ENCODE measurements around the gene MEGF6. TPM values are rescaled to one million over a fixed set of nuclear protein-coding genes. Genes with fewer than 3 reads are reported as not detected.

MEGF6 gene
- total RNA-seq, 4 donors from 2014 or later, result 4.1 to 27.1 (median 11.4) TPM

GRCh38 chr1:3606779-3607702, 4.3 kb downstream of the MEGF6 start:
- in situ Hi-C loops (cut with MboI; ENCODE audit: low pct_ligation_motif_present in 1 of 4, low pct_unique_long_range_greater_than_20kb in 1 of 4, low sequenced_read_pairs in 3 of 4) (no loop called here), intact Hi-C loops (cut with DNase I; ENCODE audit: low total_unique reads) (no loop called here)
- DNase-seq, result no peak
- TF ChIP-seq EP300 (IDR thresholded peaks at IDR 0.05; ENCODE audit: low read depth), result no peak
- TF ChIP-seq, protein P1, sequence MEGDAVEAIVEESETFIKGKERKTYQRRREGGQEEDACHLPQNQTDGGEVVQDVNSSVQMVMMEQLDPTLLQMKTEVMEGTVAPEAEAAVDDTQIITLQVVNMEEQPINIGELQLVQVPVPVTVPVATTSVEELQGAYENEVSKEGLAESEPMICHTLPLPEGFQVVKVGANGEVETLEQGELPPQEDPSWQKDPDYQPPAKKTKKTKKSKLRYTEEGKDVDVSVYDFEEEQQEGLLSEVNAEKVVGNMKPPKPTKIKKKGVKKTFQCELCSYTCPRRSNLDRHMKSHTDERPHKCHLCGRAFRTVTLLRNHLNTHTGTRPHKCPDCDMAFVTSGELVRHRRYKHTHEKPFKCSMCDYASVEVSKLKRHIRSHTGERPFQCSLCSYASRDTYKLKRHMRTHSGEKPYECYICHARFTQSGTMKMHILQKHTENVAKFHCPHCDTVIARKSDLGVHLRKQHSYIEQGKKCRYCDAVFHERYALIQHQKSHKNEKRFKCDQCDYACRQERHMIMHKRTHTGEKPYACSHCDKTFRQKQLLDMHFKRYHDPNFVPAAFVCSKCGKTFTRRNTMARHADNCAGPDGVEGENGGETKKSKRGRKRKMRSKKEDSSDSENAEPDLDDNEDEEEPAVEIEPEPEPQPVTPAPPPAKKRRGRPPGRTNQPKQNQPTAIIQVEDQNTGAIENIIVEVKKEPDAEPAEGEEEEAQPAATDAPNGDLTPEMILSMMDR (IDR thresholded peaks at IDR 0.05), result no peak
- TF ChIP-seq POLR2A (IDR thresholded peaks at IDR 0.05), result no peak
- TF ChIP-seq POLR2AphosphoS5 (IDR thresholded peaks at IDR 0.05), result no peak
- Histone ChIP-seq H3K4me1 (peaks cover 11 to 19% (median 15%) of the 10 kb centered on the region in 4 donors), H3K36me3 (no peaks in the 10 kb centered on the region), H3K9me3 (no peaks in the 10 kb centered on the region), H3K4me3 (no peak overlapping the region), H3K27ac (no peak overlapping the region), H3K27me3 (peaks cover 35% of the 10 kb centered on the region)
- 84% methylated on average over 23 of the region's 23 CpGs; no CpG with 5 or more reads in 1 of the 2 donors for WGBS, 2 donors (ENCODE audit: low coverage in 1 of 2)

GRCh38 chr1:3604997-3605823, 6.1 kb downstream of the MEGF6 start:
- no peak overlapping the region for H3K4me3 ChIP-seq
- H3K4me1 ChIP-seq, result peaks cover 0 to 1% (median under 1%) of the 10 kb centered on the region in 4 donors
- TF ChIP-seq POLR2AphosphoS5 (IDR thresholded peaks at IDR 0.05), result no peak
- H3K9me3 ChIP-seq, result no peaks in the 10 kb centered on the region
- H3K27me3 ChIP-seq, result peaks cover 17% of the 10 kb centered on the region
- DNase-seq, result no peak
- no peaks in the 10 kb centered on the region for H3K36me3 ChIP-seq
- H3K27ac ChIP-seq, result no peak overlapping the region
- in situ Hi-C loops (cut with MboI; ENCODE audit: low pct_ligation_motif_present in 1 of 4, low pct_unique_long_range_greater_than_20kb in 1 of 4, low sequenced_read_pairs in 3 of 4), result no loop called here
- intact Hi-C loops (cut with DNase I; ENCODE audit: low total_unique reads), result no loop called here
- 81 to 87% methylated on average over 4 to 7 of the region's 7 CpGs for WGBS, 2 donors (ENCODE audit: low coverage in 1 of 2)

DNA sequence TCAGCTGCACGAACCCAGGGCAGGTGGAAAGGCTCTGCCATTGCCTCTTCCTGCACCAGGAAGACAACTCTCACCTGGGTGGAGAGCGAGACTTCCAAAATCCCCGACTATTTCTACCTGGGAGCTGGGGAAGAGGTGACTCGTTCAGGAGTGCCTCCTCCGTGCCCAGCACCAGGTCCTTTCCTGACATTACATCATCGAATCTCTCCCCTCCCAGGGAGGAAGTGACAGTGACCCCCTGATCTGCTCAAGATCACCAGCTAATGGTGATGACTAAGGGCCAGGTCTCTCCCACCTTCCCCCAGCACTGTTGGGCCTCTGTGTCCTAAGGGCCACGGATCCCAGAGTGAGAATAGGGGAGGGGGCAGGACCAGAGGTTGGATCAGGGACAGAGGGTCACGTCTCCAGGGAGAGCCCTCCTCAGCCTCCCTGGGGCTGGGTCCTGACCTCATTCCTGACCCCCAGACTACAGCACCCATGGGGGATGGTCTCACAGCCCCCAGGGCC, 6.8 kb downstream of the MEGF6 start:
- Histone ChIP-seq H3K27ac (no peak overlapping the region), H3K27me3 (peaks cover 10% of the 10 kb centered on the region), H3K4me3 (no peak overlapping the region), H3K36me3 (no peaks in the 10 kb centered on the region), H3K9me3 (no peaks in the 10 kb centered on the region), H3K4me1 (no peaks in the 10 kb centered on the region)
- TF ChIP-seq POLR2A (IDR thresholded peaks at IDR 0.05) (no peak), POLR2AphosphoS5 (IDR thresholded peaks at IDR 0.05) (no peak), EP300 (IDR thresholded peaks at IDR 0.05; ENCODE audit: low read depth) (no peak)
- TF ChIP-seq, protein P1 (IDR thresholded peaks at IDR 0.05), result no peak
- WGBS, 2 donors (ENCODE audit: low coverage in 1 of 2), result 81% methylated on average over 8 of the region's 8 CpGs; no CpG with 5 or more reads in 1 of the 2 donors
- in situ Hi-C loops (cut with MboI; ENCODE audit: low pct_ligation_motif_present in 1 of 4, low pct_unique_long_range_greater_than_20kb in 1 of 4, low sequenced_read_pairs in 3 of 4), result no loop called here
- intact Hi-C loops (cut with DNase I; ENCODE audit: low total_unique reads), result no loop called here
- DNase-seq, result no peak

- DNase-seq, result no peak
- in situ Hi-C loops (cut with MboI; ENCODE audit: low pct_ligation_motif_present in 1 of 4, low pct_unique_long_range_greater_than_20kb in 1 of 4, low sequenced_read_pairs in 3 of 4), result no loop called here
- no peaks in the 10 kb centered on the region for H3K9me3 ChIP-seq
- no peak for TF ChIP-seq POLR2A (IDR thresholded peaks at IDR 0.05)
- no peaks in the 10 kb centered on the region for H3K36me3 ChIP-seq
- no peak overlapping the region for H3K4me3 ChIP-seq
- 85% methylated on average over 27 of the region's 29 CpGs; no CpG with 5 or more reads in 1 of the 2 donors for WGBS, 2 donors (ENCODE audit: low coverage in 1 of 2)
- H3K4me1 ChIP-seq, result peaks cover 0 to under 1% (median under 1%) of the 10 kb centered on the region in 4 donors
- peaks cover 3% of the 10 kb centered on the region for H3K27me3 ChIP-seq
- intact Hi-C loops (cut with DNase I; ENCODE audit: low total_unique reads), result no loop called here
- no peak overlapping the region for H3K27ac ChIP-seq
Observed at GRCh38 chr1:3603571-3604467, 7.5 kb downstream of the MEGF6 start.
